Measurements from ENCODE around the gene TMEM220.

TMEM220 gene

DNA sequence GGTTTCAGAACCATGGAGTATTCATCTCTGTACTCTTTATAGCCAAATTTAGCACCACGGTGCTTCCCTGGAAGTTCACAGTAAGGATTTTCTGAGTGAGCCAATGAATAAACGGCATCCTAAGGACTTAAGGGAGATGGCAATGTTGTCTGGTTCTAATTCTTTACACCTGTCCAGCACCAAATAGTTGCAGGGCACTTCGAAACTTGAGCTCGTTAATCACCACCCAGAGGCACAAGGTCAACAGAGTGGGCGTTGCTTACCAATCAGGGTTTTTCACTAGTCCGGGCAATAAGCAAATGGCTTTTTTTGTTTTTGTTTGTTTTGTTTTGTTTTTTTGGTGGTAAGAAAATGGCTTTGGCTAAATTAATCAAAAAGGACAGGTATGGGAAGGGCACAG is 28.2 kb upstream of the TMEM220 start:
- Histone ChIP-seq H3K9me2 (replicated peaks; ENCODE audit: low read depth, low read length) (no peaks in the 10 kb centered on the region), H3K4me1 (ENCODE audit: insufficient read depth, low read length, poor library complexity, severe bottlenecking) (peaks cover 17% of the 10 kb centered on the region), H3K79me2 (ENCODE audit: insufficient read depth, low read length) (no peaks in the 10 kb centered on the region), H4K20me1 (ENCODE audit: insufficient read depth, low read length, poor library complexity, severe bottlenecking) (no peaks in the 10 kb centered on the region), H2AFZ (ENCODE audit: low read length) (no peak overlapping the region), H3K4me3 (ENCODE audit: low read length, poor library complexity, severe bottlenecking) (no peak overlapping the region), H3K27me3 (ENCODE audit: insufficient read depth, low read length, poor library complexity, severe bottlenecking) (no peaks in the 10 kb centered on the region), H3K4me2 (ENCODE audit: low read depth, low read length, poor library complexity, severe bottlenecking) (no peak overlapping the region), H3F3A (ENCODE audit: low read depth) (no peaks in the 10 kb centered on the region), H3K9ac (ENCODE audit: low read depth, low read length, poor library complexity, severe bottlenecking) (no peak overlapping the region), H3K36me3 (ENCODE audit: insufficient read depth, low read length) (no peaks in the 10 kb centered on the region), H3K9me3 (ENCODE audit: insufficient read depth, low read depth, low read length) (no peaks in the 10 kb centered on the region)
- no peak for TF ChIP-seq EZH2phosphoT487 (IDR thresholded peaks at IDR 0.05; ENCODE audit: borderline replicate concordance)
- TF ChIP-seq, protein P1, sequence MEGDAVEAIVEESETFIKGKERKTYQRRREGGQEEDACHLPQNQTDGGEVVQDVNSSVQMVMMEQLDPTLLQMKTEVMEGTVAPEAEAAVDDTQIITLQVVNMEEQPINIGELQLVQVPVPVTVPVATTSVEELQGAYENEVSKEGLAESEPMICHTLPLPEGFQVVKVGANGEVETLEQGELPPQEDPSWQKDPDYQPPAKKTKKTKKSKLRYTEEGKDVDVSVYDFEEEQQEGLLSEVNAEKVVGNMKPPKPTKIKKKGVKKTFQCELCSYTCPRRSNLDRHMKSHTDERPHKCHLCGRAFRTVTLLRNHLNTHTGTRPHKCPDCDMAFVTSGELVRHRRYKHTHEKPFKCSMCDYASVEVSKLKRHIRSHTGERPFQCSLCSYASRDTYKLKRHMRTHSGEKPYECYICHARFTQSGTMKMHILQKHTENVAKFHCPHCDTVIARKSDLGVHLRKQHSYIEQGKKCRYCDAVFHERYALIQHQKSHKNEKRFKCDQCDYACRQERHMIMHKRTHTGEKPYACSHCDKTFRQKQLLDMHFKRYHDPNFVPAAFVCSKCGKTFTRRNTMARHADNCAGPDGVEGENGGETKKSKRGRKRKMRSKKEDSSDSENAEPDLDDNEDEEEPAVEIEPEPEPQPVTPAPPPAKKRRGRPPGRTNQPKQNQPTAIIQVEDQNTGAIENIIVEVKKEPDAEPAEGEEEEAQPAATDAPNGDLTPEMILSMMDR (conservative IDR thresholded peaks at IDR 0.05; ENCODE audit: low read length): no peak

DNA sequence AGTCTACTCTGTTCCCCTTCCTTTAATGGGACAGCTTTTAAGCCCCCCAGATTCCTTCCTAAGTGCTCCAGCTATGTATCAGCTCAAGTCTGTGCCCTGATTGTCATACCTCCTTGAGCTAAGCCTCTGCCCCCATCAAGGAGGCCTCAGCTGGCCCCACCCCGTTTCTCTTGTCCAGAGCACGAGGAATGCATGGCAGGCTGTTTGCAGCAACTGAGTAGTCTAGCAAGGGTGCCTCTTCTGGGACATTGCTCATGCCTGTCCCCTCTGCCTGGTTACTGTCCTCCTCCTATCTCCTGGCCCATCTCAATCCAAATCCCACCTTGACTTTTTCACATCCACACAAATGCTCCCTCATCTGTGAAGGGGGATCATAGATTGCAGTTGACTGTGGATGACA is 27.8 kb upstream of the TMEM220 start:
- Histone ChIP-seq H3K4me1 (ENCODE audit: insufficient read depth, low read length, poor library complexity, severe bottlenecking) (peaks cover 17% of the 10 kb centered on the region), H4K20me1 (ENCODE audit: insufficient read depth, low read length, poor library complexity, severe bottlenecking) (no peaks in the 10 kb centered on the region), H3K4me3 (ENCODE audit: low read length, poor library complexity, severe bottlenecking) (no peak overlapping the region), H3K4me2 (ENCODE audit: low read depth, low read length, poor library complexity, severe bottlenecking) (no peak overlapping the region), H3K36me3 (ENCODE audit: insufficient read depth, low read length) (no peaks in the 10 kb centered on the region), H3K9me2 (replicated peaks; ENCODE audit: low read depth, low read length) (no peaks in the 10 kb centered on the region), H3K27me3 (ENCODE audit: insufficient read depth, low read length, poor library complexity, severe bottlenecking) (no peaks in the 10 kb centered on the region), H3K9ac (ENCODE audit: low read depth, low read length, poor library complexity, severe bottlenecking) (no peak overlapping the region), H3K79me2 (ENCODE audit: insufficient read depth, low read length) (no peaks in the 10 kb centered on the region), H3K9me3 (ENCODE audit: insufficient read depth, low read depth, low read length) (no peaks in the 10 kb centered on the region), H2AFZ (ENCODE audit: low read length) (no peak overlapping the region), H3F3A (ENCODE audit: low read depth) (no peaks in the 10 kb centered on the region)
- TF ChIP-seq, protein P1 (conservative IDR thresholded peaks at IDR 0.05; ENCODE audit: low read length): no peak
- no peak for TF ChIP-seq EZH2phosphoT487 (IDR thresholded peaks at IDR 0.05; ENCODE audit: borderline replicate concordance)

DNA sequence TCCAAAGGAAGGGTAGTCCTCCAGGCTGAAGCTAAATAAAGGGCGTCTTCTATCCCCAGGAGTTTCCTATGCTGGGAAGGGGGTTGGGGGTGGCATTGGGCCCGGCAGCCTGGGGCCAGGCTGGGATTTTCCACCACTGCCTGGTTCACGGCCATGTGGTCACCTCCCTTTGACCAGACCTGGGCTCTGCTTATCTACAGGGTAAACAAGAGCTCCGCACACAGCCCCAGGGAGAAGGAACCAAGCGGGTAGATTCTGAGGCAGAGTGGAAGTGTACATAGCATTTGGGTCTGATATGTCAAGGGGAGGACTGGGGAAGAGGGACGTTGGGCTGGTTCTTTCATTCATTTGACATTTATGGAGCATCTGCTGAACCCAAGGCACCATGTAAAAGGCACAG is 27.2 kb upstream of the TMEM220 start:
- Histone ChIP-seq H2AFZ (ENCODE audit: low read length) (no peak overlapping the region), H3K9me3 (ENCODE audit: insufficient read depth, low read depth, low read length) (no peaks in the 10 kb centered on the region), H3K79me2 (ENCODE audit: insufficient read depth, low read length) (no peaks in the 10 kb centered on the region), H3K27me3 (ENCODE audit: insufficient read depth, low read length, poor library complexity, severe bottlenecking) (no peaks in the 10 kb centered on the region), H3K36me3 (ENCODE audit: insufficient read depth, low read length) (no peaks in the 10 kb centered on the region), H3K4me2 (ENCODE audit: low read depth, low read length, poor library complexity, severe bottlenecking) (no peak overlapping the region), H3K4me3 (ENCODE audit: low read length, poor library complexity, severe bottlenecking) (no peak overlapping the region), H3K9me2 (replicated peaks; ENCODE audit: low read depth, low read length) (no peaks in the 10 kb centered on the region), H4K20me1 (ENCODE audit: insufficient read depth, low read length, poor library complexity, severe bottlenecking) (no peaks in the 10 kb centered on the region), H3F3A (ENCODE audit: low read depth) (no peaks in the 10 kb centered on the region), H3K9ac (ENCODE audit: low read depth, low read length, poor library complexity, severe bottlenecking) (no peak overlapping the region), H3K4me1 (ENCODE audit: insufficient read depth, low read length, poor library complexity, severe bottlenecking) (peaks cover 17% of the 10 kb centered on the region)
- no peak for TF ChIP-seq EZH2phosphoT487 (IDR thresholded peaks at IDR 0.05; ENCODE audit: borderline replicate concordance)
- TF ChIP-seq, protein P1 (conservative IDR thresholded peaks at IDR 0.05; ENCODE audit: low read length): no peak
